ENCODE measurements around the gene ZNF672. TPM values are rescaled to one million over a fixed set of nuclear protein-coding genes. Genes with fewer than 3 reads are reported as not detected.
"Not testable (repeated sequence)": the region's sequence is repeated elsewhere in the genome, so short reads cannot be mapped to it uniquely, and the experiment has no call there.

Gene ZNF672
- 13.5 and 13.8 TPM in 2 replicates for total RNA-seq (2014; rRNA removed; shearing (Covaris generic))
- polyA plus RNA-seq (2016; fragmentation: Nextera tagmentation; extraction: Ambion mirVana): 10.5 and 11.6 TPM in 2 replicates

- no peaks in the 10 kb centered on the region for H3K27me3 ChIP-seq (replicated peaks; ENCODE audit: insufficient read depth)
- peak; percentile 99 for DNase-seq
- H3K79me2 ChIP-seq (ENCODE audit: insufficient read depth): peaks cover 35% of the 10 kb centered on the region
- H2AFZ ChIP-seq: peak within 1 kb of the TSS; percentile 88
- no peaks in the 10 kb centered on the region for H3K36me3 ChIP-seq (ENCODE audit: low read depth)
- no peaks in the 10 kb centered on the region for H4K20me1 ChIP-seq (ENCODE audit: insufficient read depth)
- in situ Hi-C loops (cut with MboI): no loop called here
- peak within 1 kb of the TSS; percentile 98 for H3K9ac ChIP-seq
- peak within 1 kb of the TSS; percentile 99 for H3K27ac ChIP-seq
- H3F3A ChIP-seq (ENCODE audit: insufficient read depth): peaks cover 22% of the 10 kb centered on the region
- H3K4me2 ChIP-seq (ENCODE audit: unreplicated experiment): peak within 1 kb of the TSS; percentile 89
- H3K9me2 ChIP-seq (ENCODE audit: insufficient read depth): no peaks in the 10 kb centered on the region
- 0 to 1% methylated on average over 40 to 42 of the region's 48 CpGs for WGBS, 2 experiments (ENCODE audit: low coverage in 1 of 2, low lambda C conversion rate in 2 of 2, missing lambda C conversion rate in 2 of 2)
- no peak for TF ChIP-seq EZH2phosphoT487 (IDR thresholded peaks at IDR 0.05; ENCODE audit: insufficient read depth, low read depth)
- no peak for TF ChIP-seq EZH2 (IDR thresholded peaks at IDR 0.05; ENCODE audit: insufficient read depth, poor library complexity, severe bottlenecking)
- H3K9me3 ChIP-seq (ENCODE audit: low read depth): no peaks in the 10 kb centered on the region
- H3K4me3 ChIP-seq: peak within 1 kb of the TSS; percentile 81
- peaks cover 26% of the 10 kb centered on the region for H3K4me1 ChIP-seq (ENCODE audit: insufficient read depth)
These were observed at the start of gene ZNF672 for GRCh38 chr1:248837781-248838356. Gene ZNF672 (plus strand): TSS chr1:248838224. CDS start chr1:248847275, 9,051 bp downstream.

- Histone ChIP-seq H3K79me2 (ENCODE audit: insufficient read depth) (no peaks in the 10 kb centered on the region), H3K4me3 (no peak overlapping the region), H3K4me2 (ENCODE audit: unreplicated experiment) (no peak overlapping the region), H3K36me3 (ENCODE audit: low read depth) (no peaks in the 10 kb centered on the region), H4K20me1 (ENCODE audit: insufficient read depth) (no peaks in the 10 kb centered on the region), H3K9me2 (ENCODE audit: insufficient read depth) (no peaks in the 10 kb centered on the region), H3F3A (ENCODE audit: insufficient read depth) (no peaks in the 10 kb centered on the region), H3K4me1 (ENCODE audit: insufficient read depth) (no peaks in the 10 kb centered on the region), H3K9me3 (ENCODE audit: low read depth) (no peaks in the 10 kb centered on the region), H3K27ac (no peak overlapping the region), H3K27me3 (replicated peaks; ENCODE audit: insufficient read depth) (no peaks in the 10 kb centered on the region), H2AFZ (no peak overlapping the region), H3K9ac (no peak overlapping the region)
- DNase-seq: no peak
- WGBS, 2 experiments (ENCODE audit: low coverage in 1 of 2, low lambda C conversion rate in 2 of 2, missing lambda C conversion rate in 2 of 2): 35 to 44% methylated on average over 3 of the region's 3 CpGs
- in situ Hi-C loops (cut with MboI): no loop called here
- TF ChIP-seq EZH2 (IDR thresholded peaks at IDR 0.05; ENCODE audit: insufficient read depth, poor library complexity, severe bottlenecking) (no peak), EZH2phosphoT487 (IDR thresholded peaks at IDR 0.05; ENCODE audit: insufficient read depth, low read depth) (no peak)
These were observed 49.7 kb upstream of the ZNF672 start for GRCh38 chr1:248788327-248788726.

- H3K27me3 ChIP-seq (replicated peaks; ENCODE audit: insufficient read depth); H3K9me2 ChIP-seq (ENCODE audit: insufficient read depth); DNase-seq; H3K4me2 ChIP-seq (ENCODE audit: unreplicated experiment); H3K4me3 ChIP-seq; H3K36me3 ChIP-seq (ENCODE audit: low read depth); H3K27ac ChIP-seq; H4K20me1 ChIP-seq (ENCODE audit: insufficient read depth); in situ Hi-C loops (cut with MboI); H3K9me3 ChIP-seq (ENCODE audit: low read depth); H2AFZ ChIP-seq; H3K9ac ChIP-seq; H3K4me1 ChIP-seq (ENCODE audit: insufficient read depth); H3F3A ChIP-seq (ENCODE audit: insufficient read depth); H3K79me2 ChIP-seq (ENCODE audit: insufficient read depth): not testable (repeated sequence)
- WGBS, 2 experiments (ENCODE audit: low coverage in 1 of 2, low lambda C conversion rate in 2 of 2, missing lambda C conversion rate in 2 of 2): 23% methylated on average over 2 of the region's 2 CpGs
These were observed 48.7 kb upstream of the ZNF672 start for GRCh38 chr1:248789337-248789736.

- Histone ChIP-seq H3K27ac (no peak overlapping the region), H3K4me2 (ENCODE audit: unreplicated experiment) (no peak overlapping the region), H3K4me3 (no peak overlapping the region), H3K9ac (no peak overlapping the region), H3K27me3 (replicated peaks; ENCODE audit: insufficient read depth) (no peaks in the 10 kb centered on the region), H3K4me1 (ENCODE audit: insufficient read depth) (no peaks in the 10 kb centered on the region), H3K36me3 (ENCODE audit: low read depth) (no peaks in the 10 kb centered on the region), H3K79me2 (ENCODE audit: insufficient read depth) (no peaks in the 10 kb centered on the region), H3K9me3 (ENCODE audit: low read depth) (no peaks in the 10 kb centered on the region), H3F3A (ENCODE audit: insufficient read depth) (no peaks in the 10 kb centered on the region), H3K9me2 (ENCODE audit: insufficient read depth) (no peaks in the 10 kb centered on the region), H2AFZ (no peak overlapping the region), H4K20me1 (ENCODE audit: insufficient read depth) (no peaks in the 10 kb centered on the region)
- no peak for DNase-seq
- WGBS, 2 experiments (ENCODE audit: low coverage in 1 of 2, low lambda C conversion rate in 2 of 2, missing lambda C conversion rate in 2 of 2): 52 to 56% methylated on average over 5 of the region's 5 CpGs
- no peak for TF ChIP-seq EZH2phosphoT487 (IDR thresholded peaks at IDR 0.05; ENCODE audit: insufficient read depth, low read depth)
- no peak for TF ChIP-seq EZH2 (IDR thresholded peaks at IDR 0.05; ENCODE audit: insufficient read depth, poor library complexity, severe bottlenecking)
- in situ Hi-C loops (cut with MboI): no loop called here
These were observed 47.6 kb upstream of the ZNF672 start for GRCh38 chr1:248790456-248790855.

GRCh38 chr1:248791010-248791409 lies 47.0 kb upstream of the ZNF672 start:
- Histone ChIP-seq H3K27ac (no peak overlapping the region), H2AFZ (no peak overlapping the region), H3K9me3 (ENCODE audit: low read depth) (no peaks in the 10 kb centered on the region), H3K4me3 (no peak overlapping the region), H3K27me3 (replicated peaks; ENCODE audit: insufficient read depth) (no peaks in the 10 kb centered on the region), H3K9ac (no peak overlapping the region), H3K4me1 (ENCODE audit: insufficient read depth) (no peaks in the 10 kb centered on the region), H4K20me1 (ENCODE audit: insufficient read depth) (no peaks in the 10 kb centered on the region), H3K36me3 (ENCODE audit: low read depth) (no peaks in the 10 kb centered on the region), H3K79me2 (ENCODE audit: insufficient read depth) (no peaks in the 10 kb centered on the region), H3K9me2 (ENCODE audit: insufficient read depth) (no peaks in the 10 kb centered on the region), H3F3A (ENCODE audit: insufficient read depth) (no peaks in the 10 kb centered on the region), H3K4me2 (ENCODE audit: unreplicated experiment) (no peak overlapping the region)
- in situ Hi-C loops (cut with MboI): no loop called here
- TF ChIP-seq EZH2 (IDR thresholded peaks at IDR 0.05; ENCODE audit: insufficient read depth, poor library complexity, severe bottlenecking): no peak
- no peak for TF ChIP-seq EZH2phosphoT487 (IDR thresholded peaks at IDR 0.05; ENCODE audit: insufficient read depth, low read depth)
- DNase-seq: no peak
- WGBS, 2 experiments (ENCODE audit: low coverage in 1 of 2, low lambda C conversion rate in 2 of 2, missing lambda C conversion rate in 2 of 2): 30 to 46% methylated on average over 4 of the region's 4 CpGs

Data from GM23248 (cell line).